Endothelial cell (in vitro differentiated cells): ENCODE data around the gene PTPN1. TPM values are rescaled to one million over a fixed set of nuclear protein-coding genes. Genes with fewer than 3 reads are reported as not detected.
"Not testable (repeated sequence)": the region's sequence is repeated elsewhere in the genome, so short reads cannot be mapped to it uniquely, and the experiment has no call there.

ENCODE experiments used
- DNase-seq: peaks from one replicate; pipeline ENCODE4 v3.0.0; 2021; ENCODE audit warnings: low spot score
- H3K27ac Mint-ChIP-seq: one replicate; pipeline ENCODE4 v1.8.0; 2021; ENCODE audit warnings: mixed read lengths, inconsistent platforms; ENCODE audit not compliant: unreplicated experiment
- H3K27me3 Mint-ChIP-seq: one replicate; pipeline ENCODE4 v1.8.0; 2021; ENCODE audit warnings: mild to moderate bottlenecking, moderate library complexity, mixed read lengths, inconsistent platforms; ENCODE audit not compliant: unreplicated experiment
- H3K36me3 Mint-ChIP-seq: one replicate; pipeline ENCODE4 v1.8.0; 2021; ENCODE audit warnings: mild to moderate bottlenecking, low read depth, mixed read lengths, inconsistent platforms; ENCODE audit not compliant: unreplicated experiment
- H3K4me1 Mint-ChIP-seq: one replicate; pipeline ENCODE4 v1.8.0; 2021; ENCODE audit warnings: mild to moderate bottlenecking, mixed read lengths, inconsistent platforms; ENCODE audit not compliant: unreplicated experiment
- H3K4me3 Mint-ChIP-seq: one replicate; pipeline ENCODE4 v1.8.0; 2021; ENCODE audit warnings: mild to moderate bottlenecking, mixed read lengths, inconsistent platforms; ENCODE audit not compliant: unreplicated experiment
- H3K9me3 Mint-ChIP-seq: one replicate; pipeline ENCODE4 v1.8.0; 2021; ENCODE audit warnings: mixed read lengths, inconsistent platforms; ENCODE audit not compliant: unreplicated experiment
- CTCF ChIP-seq: fragments of 200-600 bp; sonication (generic); IDR thresholded peaks from one replicate; pipeline ENCODE4 v1.5.0; 2021; ENCODE audit warnings: antibody characterized with exemption; ENCODE audit not compliant: unreplicated experiment
- total RNA-seq: library from RNA; stranded (reverse); fragmentation: NEBNext Ultra II Directional; extraction: Animal tissue kit (Norgen Biotek cat#: 25700); gene quantifications from one replicate; pipeline ENCODE4 v1.2.1, GENCODE V29; 2021; ENCODE audit not compliant: unreplicated experiment

PTPN1 gene
- total RNA-seq, 1 donor from 2014 or later: 46.0 TPM

DNA sequence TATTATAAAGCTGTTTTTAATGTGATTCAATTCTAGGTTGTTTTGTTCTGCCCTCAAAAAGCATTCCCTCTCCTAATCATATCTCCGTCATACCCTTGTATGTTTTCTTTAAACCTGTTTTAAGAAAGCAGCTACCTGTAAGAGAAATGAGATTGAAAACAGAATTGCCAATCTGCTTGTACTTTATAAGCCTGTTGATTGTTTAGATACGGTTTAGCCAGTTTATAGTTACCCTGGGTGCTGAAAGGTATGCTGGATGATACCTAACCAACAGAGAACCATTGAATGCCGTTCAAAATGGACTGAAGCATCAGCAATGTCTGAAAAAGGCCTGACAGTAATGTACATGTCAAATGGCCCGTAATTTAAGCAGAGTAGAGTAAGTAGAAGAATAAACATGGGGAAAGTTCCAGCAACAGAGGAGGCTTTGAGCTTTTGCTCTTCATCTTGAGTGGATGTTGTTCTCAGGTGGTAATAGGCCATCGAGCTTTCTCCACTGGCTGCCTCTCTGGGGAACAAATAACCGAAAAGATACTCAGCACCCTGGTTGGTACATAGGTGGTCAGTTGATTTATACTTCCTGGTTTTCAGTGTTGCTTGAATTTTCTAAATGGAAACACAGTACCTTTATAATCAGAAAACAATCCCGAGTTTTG lies 27.5 kb downstream of the PTPN1 start:
- H3K4me1 Mint-ChIP-seq: peaks cover 17% of the 10 kb centered on the region
- TF ChIP-seq CTCF: no peak
- no peaks in the 10 kb centered on the region for H3K9me3 Mint-ChIP-seq

GRCh38 chr20:50538276-50538675 lies 28.1 kb downstream of the PTPN1 start:
- no peak for DNase-seq
- H3K4me1 Mint-ChIP-seq: peaks cover 17% of the 10 kb centered on the region
- no peak overlapping the region for H3K4me3 Mint-ChIP-seq
- no peaks in the 10 kb centered on the region for H3K27me3 Mint-ChIP-seq
- H3K27ac Mint-ChIP-seq: no peak overlapping the region
- H3K9me3 Mint-ChIP-seq: no peaks in the 10 kb centered on the region
- TF ChIP-seq CTCF: no peak
- no peaks in the 10 kb centered on the region for H3K36me3 Mint-ChIP-seq

More for the DNA sequence above, 27.5 kb downstream of the PTPN1 start:
- no peak for DNase-seq
- H3K36me3 Mint-ChIP-seq: no peaks in the 10 kb centered on the region
- no peak overlapping the region for H3K27ac Mint-ChIP-seq
- no peaks in the 10 kb centered on the region for H3K27me3 Mint-ChIP-seq
- H3K4me3 Mint-ChIP-seq: no peak overlapping the region

DNA sequence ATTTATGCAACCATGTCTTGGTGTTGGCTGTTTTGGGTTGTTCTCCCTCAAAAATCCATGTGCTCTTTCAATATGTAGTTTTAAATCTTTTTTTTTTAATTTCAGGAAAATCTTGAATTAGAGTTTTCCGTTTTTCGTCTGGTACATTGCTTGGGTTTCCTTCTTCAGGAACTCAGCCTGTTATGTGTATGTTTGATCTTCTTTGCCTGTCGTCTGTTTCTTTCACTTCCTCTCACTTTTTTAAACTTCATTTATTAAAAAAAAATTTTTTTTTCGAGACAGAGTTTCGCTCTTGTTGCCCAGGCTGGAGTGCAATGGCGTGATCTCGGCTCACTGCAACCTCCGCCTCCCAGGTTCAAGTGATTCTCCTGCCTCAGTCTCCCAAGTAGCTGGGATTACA lies 29.6 kb downstream of the PTPN1 start:
- H3K4me1 Mint-ChIP-seq: peaks cover 17% of the 10 kb centered on the region
- not testable (repeated sequence) for DNase-seq, H3K4me3 Mint-ChIP-seq, H3K9me3 Mint-ChIP-seq, H3K36me3 Mint-ChIP-seq, H3K27ac Mint-ChIP-seq, H3K27me3 Mint-ChIP-seq

- no peak for TF ChIP-seq CTCF
- no peaks in the 10 kb centered on the region for H3K27me3 Mint-ChIP-seq
- peaks cover 3% of the 10 kb centered on the region for H3K36me3 Mint-ChIP-seq
- peaks cover 17% of the 10 kb centered on the region for H3K4me1 Mint-ChIP-seq
- no peaks in the 10 kb centered on the region for H3K9me3 Mint-ChIP-seq
- no peak for DNase-seq
- no peak overlapping the region for H3K4me3 Mint-ChIP-seq
- no peak overlapping the region for H3K27ac Mint-ChIP-seq
Measured at GRCh38 chr20:50540620-50541605, 30.7 kb downstream of the PTPN1 start.

DNA sequence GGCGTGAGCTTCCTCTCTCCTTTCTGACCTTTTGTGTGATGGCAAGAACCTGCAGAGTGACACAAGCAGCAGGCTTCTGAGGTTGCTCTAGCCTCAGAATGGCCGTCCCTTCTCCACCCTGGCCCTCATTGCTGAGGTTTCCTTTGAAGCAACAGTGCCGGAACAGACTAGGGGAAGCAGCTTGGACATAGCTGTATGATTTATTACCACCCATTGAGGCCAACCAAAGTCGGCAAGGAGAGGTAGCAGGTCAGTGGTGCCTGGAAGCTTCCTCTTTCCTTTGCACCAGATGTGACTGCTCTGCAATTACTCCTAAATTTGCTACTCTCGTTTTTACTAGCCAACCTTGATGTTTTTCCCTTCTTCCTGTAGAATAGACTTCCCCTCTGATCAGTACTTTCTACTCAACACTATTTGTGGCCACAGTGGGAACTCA lies 31.4 kb downstream of the PTPN1 start:
- Mint-ChIP-seq H3K27me3 (no peaks in the 10 kb centered on the region), H3K4me3 (no peak overlapping the region), H3K9me3 (no peaks in the 10 kb centered on the region), H3K4me1 (peaks cover 20% of the 10 kb centered on the region), H3K36me3 (peaks cover 3% of the 10 kb centered on the region), H3K27ac (no peak overlapping the region)
- no peak for TF ChIP-seq CTCF
- DNase-seq: no peak
